ENCODE results near the gene PLEKHG3. TPM values are rescaled to one million over a fixed set of nuclear protein-coding genes. Genes with fewer than 3 reads are reported as not detected.

PLEKHG3 gene
- total and polyA plus RNA-seq, 3 donors from 2014 or later, result 20.1 to 21.6 (median 20.6) TPM

GRCh38 chr14:64734990-64735389 lies 30.8 kb downstream of the PLEKHG3 start:
- Histone ChIP-seq H3K27me3 (no peaks in the 10 kb centered on the region), H3K4me1 (no peaks in the 10 kb centered on the region), H3K9me3 (no peaks in the 10 kb centered on the region), H3K36me3 (ENCODE audit: low read depth, missing control alignments) (no peaks in the 10 kb centered on the region), H3K4me3 (no peak overlapping the region), H3K27ac (no peak overlapping the region)
- intact Hi-C loops (cut with DNase I; ENCODE audit: low total_unique reads), result no loop called here
- no peak for DNase-seq
- TF ChIP-seq POLR2A (IDR thresholded peaks at IDR 0.05) (no peak), CTCF (IDR thresholded peaks at IDR 0.05) (no peak)
- 55 to 70% methylated on average over 6 of the region's 6 CpGs for WGBS, 2 donors

GRCh38 chr14:64736271-64737169 lies 32.3 kb downstream of the PLEKHG3 start:
- 86 to 91% methylated on average over 18 to 26 of the region's 28 CpGs for WGBS, 2 donors
- no peak for DNase-seq
- H3K27ac ChIP-seq, result no peak overlapping the region
- no peak for TF ChIP-seq POLR2A (IDR thresholded peaks at IDR 0.05)
- TF ChIP-seq CTCF (IDR thresholded peaks at IDR 0.05), result no peak
- no peaks in the 10 kb centered on the region for H3K4me1 ChIP-seq
- H3K36me3 ChIP-seq (ENCODE audit: low read depth, missing control alignments), result no peaks in the 10 kb centered on the region
- no peaks in the 10 kb centered on the region for H3K27me3 ChIP-seq
- no peak overlapping the region for H3K4me3 ChIP-seq
- intact Hi-C loops (cut with DNase I; ENCODE audit: low total_unique reads), result no loop called here
- H3K9me3 ChIP-seq, result no peaks in the 10 kb centered on the region

GRCh38 chr14:64737391-64738280 lies 33.4 kb downstream of the PLEKHG3 start:
- DNase-seq, result no peak
- WGBS, 2 donors, result 90 to 93% methylated on average over 13 to 17 of the region's 17 CpGs
- H3K4me3 ChIP-seq, result no peak overlapping the region
- H3K27ac ChIP-seq, result no peak overlapping the region
- H3K36me3 ChIP-seq (ENCODE audit: low read depth, missing control alignments), result no peaks in the 10 kb centered on the region
- no peaks in the 10 kb centered on the region for H3K9me3 ChIP-seq
- no peaks in the 10 kb centered on the region for H3K27me3 ChIP-seq
- intact Hi-C loops (cut with DNase I; ENCODE audit: low total_unique reads), result no loop called here
- TF ChIP-seq POLR2A (IDR thresholded peaks at IDR 0.05) (no peak), CTCF (IDR thresholded peaks at IDR 0.05) (no peak)
- no peaks in the 10 kb centered on the region for H3K4me1 ChIP-seq

- no peaks in the 10 kb centered on the region for H3K36me3 ChIP-seq (ENCODE audit: low read depth, missing control alignments)
- intact Hi-C loops (cut with DNase I; ENCODE audit: low total_unique reads), result no loop called here
- H3K9me3 ChIP-seq, result no peaks in the 10 kb centered on the region
- TF ChIP-seq CTCF (IDR thresholded peaks at IDR 0.05), result no peak
- TF ChIP-seq POLR2A (IDR thresholded peaks at IDR 0.05), result no peak
- no peaks in the 10 kb centered on the region for H3K27me3 ChIP-seq
- 77 to 88% methylated on average over 6 to 7 of the region's 9 CpGs for WGBS, 2 donors
- no peaks in the 10 kb centered on the region for H3K4me1 ChIP-seq
- no peak overlapping the region for H3K4me3 ChIP-seq
- H3K27ac ChIP-seq, result no peak overlapping the region
- no peak for DNase-seq
Observed at GRCh38 chr14:64738281-64738804, 34.1 kb downstream of the PLEKHG3 start.
